Measurements from ENCODE around the gene SLC27A5.

DNA sequence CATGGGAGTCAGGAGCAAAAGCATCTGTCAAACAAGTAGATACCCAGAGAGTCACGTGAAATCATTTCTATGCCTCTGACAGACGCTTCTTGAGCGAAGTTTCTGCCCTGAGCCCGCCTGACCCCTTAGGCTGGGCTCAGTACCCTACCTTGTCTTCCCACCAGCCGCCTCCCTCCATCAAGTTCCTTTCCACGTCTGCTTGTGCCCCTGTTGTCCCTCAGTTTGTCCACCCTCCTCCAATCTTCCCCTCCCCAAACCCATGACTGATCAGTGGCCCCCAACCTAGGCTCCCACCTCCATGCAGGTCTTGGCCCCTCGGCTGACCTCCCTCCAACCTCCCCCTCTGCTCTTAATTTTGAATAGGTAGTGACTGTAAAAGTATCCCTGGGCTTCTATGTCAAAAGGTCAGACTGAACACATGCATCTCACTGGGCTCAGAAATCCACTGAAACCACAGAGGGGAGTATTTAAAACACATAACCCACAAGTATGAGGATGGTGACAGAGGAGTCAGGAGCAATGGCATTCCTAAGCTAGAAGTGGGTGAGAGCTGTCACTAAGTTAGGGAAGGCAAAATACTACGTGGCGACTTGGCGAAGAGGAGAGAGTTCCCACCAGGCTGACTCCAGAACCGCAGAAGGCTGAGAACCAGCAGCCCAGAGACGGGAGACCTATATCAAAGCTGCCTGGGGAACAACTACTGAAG lies 37.3 kb downstream of the SLC27A5 start:
- TF ChIP-seq POLR2A (IDR thresholded peaks at IDR 0.05) (no peak), CTCF (IDR thresholded peaks at IDR 0.05) (no peak)

Measured in sigmoid colon (tissue), 3 donors.